Measurements from ENCODE around the gene ONECUT3.

Gene ONECUT3

DNA sequence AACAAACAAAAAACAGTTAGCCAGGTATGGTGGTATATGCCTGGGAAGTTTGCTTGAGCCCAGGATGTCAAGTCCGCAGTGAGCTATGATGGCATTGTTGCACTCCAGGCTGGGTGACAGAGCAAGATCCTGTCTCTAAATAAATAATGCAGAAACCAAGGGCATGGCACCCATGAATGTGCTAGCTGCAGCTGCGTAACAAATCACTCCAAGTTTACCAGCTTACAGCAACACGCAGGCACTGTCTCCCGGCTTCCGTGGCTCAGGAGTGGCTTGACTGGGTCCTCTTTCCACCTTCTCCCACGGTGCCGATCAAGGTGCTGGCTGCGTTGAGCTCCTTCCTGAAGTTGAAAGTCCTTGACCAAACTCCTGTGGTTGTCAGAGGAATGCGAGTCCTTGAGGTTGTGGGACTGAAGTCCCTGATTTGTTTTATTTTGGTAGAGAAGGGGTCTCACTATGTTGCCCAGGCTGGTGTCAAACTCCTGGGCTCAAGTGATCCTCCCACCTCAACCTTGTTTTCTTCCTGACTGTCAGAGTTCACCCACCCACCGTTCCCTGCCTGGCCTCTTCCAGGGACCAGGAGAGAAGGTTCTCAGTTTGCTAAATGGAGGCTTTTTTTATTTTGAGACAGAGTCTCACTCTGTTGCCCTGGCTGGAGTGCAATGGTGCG is 13.2 kb upstream of the ONECUT3 start:
- DNase-seq (ENCODE audit: low read depth) = no peak

GRCh38 chr19:1742989-1743696 is 10.2 kb upstream of the ONECUT3 start:
- DNase-seq (ENCODE audit: low read depth) = no peak

- no peak for DNase-seq (ENCODE audit: low read depth)
Measured at GRCh38 chr19:1744133-1744665, 9.1 kb upstream of the ONECUT3 start.

- DNase-seq (ENCODE audit: low read depth) = no peak
Measured at GRCh38 chr19:1744822-1745563, 8.3 kb upstream of the ONECUT3 start.

- no peak for DNase-seq (ENCODE audit: low read depth)
Measured at GRCh38 chr19:1745589-1746031, 7.7 kb upstream of the ONECUT3 start.

DNA sequence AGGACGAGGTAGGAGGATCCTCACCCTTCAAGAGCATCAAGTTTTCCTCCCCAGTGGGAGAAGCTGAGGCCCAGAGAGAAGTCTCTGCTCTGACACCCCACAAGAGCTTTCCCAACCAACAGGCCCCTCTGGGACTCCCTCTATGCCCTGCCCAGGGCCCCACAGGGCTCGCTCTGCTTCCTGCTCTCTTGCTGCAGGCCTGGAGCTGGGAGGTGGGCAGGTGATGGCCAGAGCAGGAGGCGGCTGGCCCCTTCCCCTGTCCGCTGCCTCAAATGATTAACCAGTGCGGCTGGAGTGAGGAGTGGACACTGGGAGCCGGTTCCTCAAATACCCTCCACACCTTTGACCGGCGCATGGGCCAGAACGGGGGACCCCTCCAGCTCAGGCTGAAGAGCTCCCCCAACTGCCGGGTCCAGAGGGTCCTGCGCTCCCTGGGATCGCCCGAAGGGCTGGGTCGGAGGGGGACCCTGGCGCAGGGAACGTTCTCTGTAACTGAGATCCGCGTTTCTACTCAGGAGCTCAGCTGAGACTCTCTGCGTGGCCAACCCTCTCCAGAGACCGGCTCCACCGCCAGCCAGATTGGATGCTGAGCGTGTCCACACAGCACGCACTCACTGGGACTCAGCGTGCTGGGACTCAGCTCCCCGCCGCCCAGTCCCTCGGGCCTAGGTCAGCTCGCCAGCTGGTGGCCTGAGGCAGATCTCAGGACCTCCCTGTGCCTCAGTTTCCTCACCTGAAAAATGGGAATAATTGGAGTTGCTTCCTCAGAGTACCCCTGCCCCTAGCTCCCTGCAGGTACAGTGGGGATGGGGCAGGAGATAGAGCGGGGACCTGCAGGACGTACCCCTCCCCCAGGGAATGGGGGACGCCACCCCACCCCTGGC is 6.7 kb upstream of the ONECUT3 start:
- DNase-seq (ENCODE audit: low read depth) = no peak

- DNase-seq (ENCODE audit: low read depth) = peak; percentile 26
Measured at GRCh38 chr19:1747285-1748114, 5.8 kb upstream of the ONECUT3 start.

DNA sequence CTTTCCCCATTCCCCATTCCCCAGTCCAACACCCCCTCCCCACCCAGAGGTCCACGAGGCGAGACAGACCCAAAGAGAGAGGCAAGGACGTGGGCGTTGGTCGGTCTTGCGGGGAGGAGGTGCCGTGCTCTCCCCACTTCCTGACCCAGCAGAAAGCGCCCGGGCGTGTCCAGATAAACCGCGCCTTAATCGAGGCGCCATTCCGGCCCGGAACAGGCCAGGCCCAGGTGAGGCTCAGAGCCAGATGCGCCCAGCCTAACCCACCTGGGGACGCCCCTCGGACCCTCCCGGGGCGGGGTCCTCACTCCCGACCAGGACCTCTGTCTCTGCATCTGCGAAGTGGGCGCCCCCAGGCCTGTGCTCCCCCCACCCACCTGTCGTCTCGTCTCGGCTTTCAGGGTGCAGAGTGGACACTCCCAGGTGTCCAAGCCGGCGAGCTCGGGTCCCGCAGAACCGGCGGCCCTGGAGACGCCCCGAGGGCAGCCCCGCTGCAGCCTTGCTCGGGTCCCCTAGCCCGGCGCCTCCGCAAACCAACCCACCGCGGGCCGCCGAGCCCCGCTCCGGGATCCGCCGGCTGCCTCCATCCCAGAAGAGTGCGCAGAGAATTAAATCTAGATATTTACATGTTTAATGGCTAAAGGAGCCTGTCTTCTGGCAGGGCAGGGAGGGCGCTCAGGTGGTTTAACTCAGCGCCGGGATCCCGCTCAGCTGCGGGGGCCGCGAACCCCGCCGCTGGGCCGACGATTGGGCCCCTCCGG is 5.0 kb upstream of the ONECUT3 start:
- DNase-seq (ENCODE audit: low read depth) = no peak

DNA sequence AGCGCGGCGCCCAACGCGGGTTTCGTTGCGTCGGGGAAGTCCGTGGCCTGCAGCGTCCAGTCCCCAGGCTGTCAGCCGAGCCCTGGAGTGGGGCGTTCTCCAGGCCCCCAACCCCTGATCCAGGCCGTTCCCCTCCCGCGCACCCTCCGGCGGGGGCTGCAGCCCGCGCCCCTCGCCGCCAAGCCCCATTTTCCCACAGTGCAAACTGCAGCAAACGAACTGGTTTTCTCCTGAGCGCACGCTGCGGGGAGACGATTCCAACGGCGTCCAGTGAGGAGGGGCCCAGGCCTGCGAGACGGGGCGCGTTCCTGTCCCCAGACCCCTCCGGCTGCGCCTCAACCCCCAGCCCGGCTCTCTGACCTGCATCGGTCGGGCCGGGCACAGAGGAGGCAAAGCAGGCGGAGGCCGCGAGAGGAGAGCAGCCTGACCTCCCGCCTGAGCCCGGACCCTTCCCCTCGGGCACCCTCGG is 4.4 kb upstream of the ONECUT3 start:
- no peak for DNase-seq (ENCODE audit: low read depth)

DNA sequence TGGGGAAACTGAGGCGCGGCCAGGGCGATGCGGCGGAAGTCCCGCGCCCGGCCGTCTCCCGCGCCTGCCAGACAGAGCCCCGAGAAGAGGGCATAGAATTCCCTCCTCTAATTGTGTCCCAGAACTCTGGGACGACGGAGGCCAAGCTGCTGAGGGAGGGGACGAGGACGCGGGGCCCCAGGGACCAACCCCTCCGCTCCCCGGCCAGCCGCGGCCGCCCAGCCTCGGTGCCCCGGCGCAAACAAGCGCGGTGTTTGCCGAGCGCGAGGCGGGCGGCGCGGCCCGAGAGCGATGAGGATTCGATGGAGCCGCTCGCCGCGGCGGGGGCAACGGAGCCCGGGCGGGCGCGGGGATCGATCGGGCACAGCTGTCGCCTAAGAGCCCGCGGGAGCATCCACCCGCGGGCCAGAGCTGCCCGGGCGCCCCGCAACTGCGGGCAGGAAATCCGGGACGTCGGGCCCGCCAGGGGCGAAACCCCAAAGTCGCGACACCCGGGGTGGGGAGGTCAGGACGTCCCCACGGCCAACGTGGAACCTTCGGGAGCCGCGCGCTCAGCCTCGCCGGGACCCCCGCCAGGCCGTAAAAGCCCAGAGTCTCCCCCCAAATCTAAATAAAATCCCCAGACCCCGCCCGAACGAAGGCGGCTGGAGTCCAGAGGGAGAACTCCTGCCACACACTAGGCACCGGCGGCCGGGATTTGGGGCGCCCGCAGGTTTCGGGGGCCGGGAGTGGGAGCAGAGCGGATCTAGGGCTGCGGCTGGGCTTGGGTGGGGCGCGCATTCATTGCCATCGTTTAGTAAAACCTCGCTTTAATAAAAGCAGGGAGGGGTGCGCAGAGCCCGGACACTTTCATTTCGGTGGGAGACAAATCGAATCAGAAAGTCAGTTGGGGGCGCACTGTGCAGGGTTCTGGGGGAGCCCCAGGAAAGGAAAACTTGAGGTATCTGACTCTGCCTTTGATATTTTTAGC is 3.6 kb upstream of the ONECUT3 start:
- DNase-seq (ENCODE audit: low read depth) = no peak

- DNase-seq (ENCODE audit: low read depth) = no peak
Measured at GRCh38 chr19:1750343-1751021, 2.8 kb upstream of the ONECUT3 start.

DNA sequence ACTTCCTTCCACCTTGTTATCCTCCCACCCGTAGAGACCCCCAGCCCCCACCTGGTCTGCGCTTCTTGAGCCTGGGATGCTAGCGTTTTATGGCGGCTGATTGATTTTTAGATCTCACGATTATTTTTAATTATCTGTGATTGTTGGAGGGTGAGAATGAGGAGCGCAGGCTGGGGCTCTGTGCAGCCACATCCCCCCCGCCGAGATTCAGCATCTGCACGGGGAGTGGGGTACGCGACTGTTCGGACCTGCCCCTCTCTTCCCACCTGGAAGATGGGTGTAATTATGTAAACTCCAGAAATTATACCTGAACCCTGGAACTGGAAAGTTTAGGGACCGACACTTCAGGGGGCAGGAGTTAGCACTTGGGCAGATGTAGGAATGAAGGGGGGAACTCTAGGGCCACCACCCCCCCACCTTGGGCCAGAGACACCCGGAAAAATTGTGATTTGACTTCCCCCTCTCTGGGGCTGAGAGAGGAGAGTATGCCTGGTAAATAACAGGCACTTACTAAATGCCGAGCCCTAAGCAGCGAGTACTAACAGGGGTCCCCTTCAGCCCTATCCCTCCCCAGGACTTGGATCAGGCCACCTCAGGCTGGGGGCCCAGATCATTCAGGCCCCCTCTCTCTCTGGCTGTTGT is 1.8 kb upstream of the ONECUT3 start:
- no peak for DNase-seq (ENCODE audit: low read depth)

DNA sequence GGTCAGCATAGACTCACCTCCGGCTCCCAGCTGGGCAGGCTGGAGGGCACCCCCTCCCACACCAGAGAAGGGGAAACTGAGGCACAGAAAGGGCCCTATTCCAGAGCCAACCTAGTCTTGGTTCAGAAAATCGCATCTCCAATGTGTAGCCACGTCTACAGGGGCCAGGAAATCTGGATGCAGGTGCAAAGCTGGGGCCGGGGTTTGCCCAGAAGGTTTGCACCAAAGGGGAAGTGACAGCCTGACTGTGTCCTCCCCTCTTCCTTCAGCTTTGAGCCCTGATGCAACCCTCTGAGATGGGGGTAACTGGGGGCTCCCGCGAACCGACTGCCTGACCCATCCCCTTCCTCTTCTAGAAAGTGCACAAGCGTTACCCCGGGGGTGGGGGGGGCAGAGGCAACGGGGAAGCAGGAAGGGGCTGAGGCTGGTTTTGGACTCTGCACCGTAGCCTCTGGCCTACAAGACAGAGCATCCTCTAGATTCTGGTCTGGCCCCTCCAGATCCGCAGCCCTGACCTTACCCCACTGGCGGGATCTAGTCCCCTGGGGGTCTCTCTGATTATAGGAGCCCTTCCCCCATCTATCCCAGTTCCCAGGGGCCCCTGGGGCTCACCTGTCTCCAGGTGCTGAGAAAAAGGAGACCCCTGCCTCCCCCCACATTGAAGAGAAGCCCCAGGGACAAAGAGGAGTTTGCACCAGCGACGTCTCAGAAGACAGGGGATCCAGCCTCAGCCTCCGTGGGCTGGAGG is 1.1 kb upstream of the ONECUT3 start:
- no peak for DNase-seq (ENCODE audit: low read depth)

DNA sequence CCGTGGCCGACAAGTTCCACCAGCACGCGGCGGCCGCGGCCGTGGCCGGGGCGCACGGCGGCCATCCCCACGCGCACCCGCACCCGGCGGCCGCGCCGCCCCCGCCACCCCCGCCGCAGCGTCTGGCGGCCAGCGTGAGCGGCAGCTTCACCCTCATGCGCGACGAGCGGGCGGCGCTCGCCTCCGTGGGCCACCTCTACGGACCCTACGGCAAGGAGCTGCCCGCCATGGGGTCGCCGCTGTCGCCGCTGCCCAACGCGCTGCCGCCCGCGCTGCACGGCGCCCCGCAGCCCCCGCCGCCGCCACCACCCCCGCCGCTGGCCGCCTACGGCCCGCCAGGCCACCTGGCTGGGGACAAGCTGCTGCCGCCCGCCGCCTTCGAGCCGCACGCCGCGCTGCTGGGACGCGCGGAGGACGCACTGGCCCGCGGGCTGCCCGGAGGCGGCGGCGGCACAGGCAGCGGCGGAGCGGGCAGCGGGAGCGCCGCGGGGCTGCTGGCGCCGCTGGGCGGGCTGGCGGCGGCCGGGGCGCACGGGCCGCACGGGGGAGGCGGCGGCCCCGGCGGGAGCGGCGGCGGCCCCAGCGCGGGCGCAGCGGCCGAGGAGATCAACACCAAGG is 821 bp downstream of the ONECUT3 start:
- no peak for DNase-seq (ENCODE audit: low read depth)

DNA sequence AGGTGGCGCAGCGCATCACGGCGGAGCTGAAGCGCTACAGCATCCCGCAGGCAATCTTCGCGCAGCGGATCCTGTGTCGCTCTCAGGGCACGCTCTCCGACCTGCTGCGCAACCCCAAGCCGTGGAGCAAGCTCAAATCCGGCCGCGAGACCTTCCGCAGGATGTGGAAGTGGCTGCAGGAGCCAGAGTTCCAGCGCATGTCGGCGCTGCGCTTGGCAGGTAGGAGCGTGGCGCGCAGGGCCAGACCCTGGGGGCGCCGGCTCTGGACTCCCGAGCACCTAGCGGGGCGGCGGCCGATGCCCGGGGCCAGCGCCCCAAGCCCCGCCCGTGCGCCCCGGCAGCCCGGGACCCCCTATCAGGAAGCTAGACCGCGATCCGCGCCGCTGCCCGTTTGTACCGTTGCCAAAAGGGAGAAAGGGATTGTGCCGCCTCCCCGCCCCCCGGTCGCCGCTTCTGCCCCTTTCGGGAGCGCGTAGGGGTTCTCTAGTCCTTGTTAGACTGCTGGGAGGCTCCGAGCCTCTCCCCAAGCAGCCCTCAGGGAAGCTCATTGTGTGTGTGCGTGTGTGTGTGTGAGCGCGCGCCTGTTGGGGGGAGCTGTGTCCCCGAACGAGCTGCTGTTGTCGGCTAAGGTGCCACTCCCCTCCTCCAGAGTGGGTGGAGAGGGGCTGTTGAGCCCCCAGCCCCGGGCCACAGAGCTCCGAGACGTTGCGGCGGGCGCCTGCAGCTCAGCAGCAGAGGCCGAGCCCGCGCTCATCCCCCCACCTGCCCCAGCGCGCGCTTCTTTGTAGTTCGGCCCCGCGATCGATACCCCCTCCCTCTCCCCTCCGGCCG is 1.5 kb downstream of the ONECUT3 start:
- no peak for DNase-seq (ENCODE audit: low read depth)

Measured in activated T-helper 1 cell treated with Interleukin-2 at 50 U/mL for 16 hours (primary cell).